ENCODE measurements around the gene RALGPS2.
"Not testable (repeated sequence)": the region's sequence is repeated elsewhere in the genome, so short reads cannot be mapped to it uniquely, and the experiment has no call there.

Gene RALGPS2

GRCh38 chr1:178726087-178726517 lies 1.1 kb downstream of the RALGPS2 start:
- no peak for DNase-seq

GRCh38 chr1:178726545-178726944 lies 1.5 kb downstream of the RALGPS2 start:
- no peak for DNase-seq

GRCh38 chr1:178727014-178727895 lies 2.2 kb downstream of the RALGPS2 start:
- DNase-seq, result no peak

GRCh38 chr1:178733972-178734371 lies 8.9 kb downstream of the RALGPS2 start:
- DNase-seq, result no peak

- no peak for DNase-seq
Measured at GRCh38 chr1:178738780-178739179, 13.7 kb downstream of the RALGPS2 start.

GRCh38 chr1:178739285-178740045 lies 14.4 kb downstream of the RALGPS2 start:
- no peak for DNase-seq

DNA sequence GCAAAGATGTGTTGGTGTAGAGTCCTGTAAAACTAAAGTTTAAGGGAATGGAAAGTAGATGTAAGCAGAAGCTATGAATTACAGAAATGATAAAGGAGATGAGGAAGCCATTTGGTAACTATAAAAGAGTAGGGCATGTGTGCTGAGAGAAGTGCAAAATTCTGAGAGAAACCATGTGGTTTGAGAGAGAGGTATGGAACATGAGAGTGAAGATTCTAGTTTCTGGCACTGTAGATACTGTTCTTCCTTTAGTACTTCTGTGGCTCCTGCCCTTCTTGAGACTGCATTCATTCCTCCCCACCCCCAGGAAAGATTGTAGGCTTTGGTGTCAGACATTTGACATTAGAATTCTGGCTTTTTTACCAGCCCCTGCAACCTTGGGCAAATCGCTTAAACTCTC lies 15.4 kb downstream of the RALGPS2 start:
- DNase-seq, result no peak

DNA sequence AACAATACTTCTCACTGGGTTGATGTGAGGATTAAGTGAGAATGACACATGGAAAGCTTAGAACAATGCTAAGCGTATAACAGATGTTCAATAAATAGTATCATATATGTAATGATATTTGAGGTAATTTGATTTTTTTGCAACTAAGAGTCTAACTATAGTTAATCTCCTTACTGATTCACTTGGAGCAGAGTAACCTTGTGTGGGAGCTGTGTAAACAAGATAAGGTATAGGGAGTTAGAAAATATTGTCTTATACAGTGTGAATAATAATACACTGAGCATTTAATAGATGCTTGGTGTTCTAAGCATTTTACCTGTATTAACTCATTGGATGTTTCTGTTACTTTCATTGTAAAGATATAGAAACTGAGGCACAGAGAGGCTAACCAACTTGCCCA lies 15.9 kb downstream of the RALGPS2 start:
- no peak for DNase-seq

- DNase-seq, result no peak
Measured at GRCh38 chr1:178743801-178744200, 18.8 kb downstream of the RALGPS2 start.

DNA sequence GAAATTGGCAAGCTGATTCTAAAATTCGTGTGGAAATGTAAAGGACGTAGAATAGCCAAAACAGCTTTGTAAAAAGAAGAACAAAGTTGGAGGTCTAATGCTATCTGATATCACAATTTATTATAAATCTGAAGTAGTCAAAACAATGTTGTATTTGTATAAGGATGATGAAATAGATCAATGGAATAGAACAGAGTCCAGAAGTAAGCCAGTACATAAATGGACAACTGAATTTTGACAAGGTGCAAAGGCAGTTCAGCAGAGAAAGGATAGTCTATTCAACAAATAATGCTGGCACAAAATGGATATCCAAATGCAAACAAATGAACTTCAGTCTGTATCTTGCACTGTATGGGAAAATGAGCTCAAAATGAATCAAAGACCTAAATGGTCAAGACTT lies 20.2 kb downstream of the RALGPS2 start:
- no peak for DNase-seq

- no peak for DNase-seq
Measured at GRCh38 chr1:178746345-178746744, 21.3 kb downstream of the RALGPS2 start.

DNA sequence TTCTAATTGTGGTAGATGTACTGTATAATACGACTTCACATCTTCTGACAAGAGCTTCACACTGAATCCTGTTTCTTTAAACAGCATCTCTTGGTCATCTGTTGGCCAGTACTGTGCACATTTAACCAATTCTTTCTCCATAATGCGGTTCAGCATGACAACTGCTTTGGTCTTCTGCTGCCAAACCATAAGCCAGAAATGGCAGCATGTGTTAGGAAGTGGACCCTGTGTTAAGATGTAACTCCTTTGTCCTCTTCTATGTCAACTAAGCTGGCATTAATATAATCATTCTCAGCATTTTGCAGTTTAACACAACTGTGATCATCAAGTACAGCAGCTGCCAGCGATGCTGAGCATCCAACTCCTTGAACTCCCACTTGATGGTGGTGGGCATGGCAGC lies 22.3 kb downstream of the RALGPS2 start:
- DNase-seq, result not testable (repeated sequence)

GRCh38 chr1:178749581-178750166 lies 24.6 kb downstream of the RALGPS2 start:
- no peak for DNase-seq

- DNase-seq, result no peak
Measured at GRCh38 chr1:178751046-178751445, 26.0 kb downstream of the RALGPS2 start.

DNA sequence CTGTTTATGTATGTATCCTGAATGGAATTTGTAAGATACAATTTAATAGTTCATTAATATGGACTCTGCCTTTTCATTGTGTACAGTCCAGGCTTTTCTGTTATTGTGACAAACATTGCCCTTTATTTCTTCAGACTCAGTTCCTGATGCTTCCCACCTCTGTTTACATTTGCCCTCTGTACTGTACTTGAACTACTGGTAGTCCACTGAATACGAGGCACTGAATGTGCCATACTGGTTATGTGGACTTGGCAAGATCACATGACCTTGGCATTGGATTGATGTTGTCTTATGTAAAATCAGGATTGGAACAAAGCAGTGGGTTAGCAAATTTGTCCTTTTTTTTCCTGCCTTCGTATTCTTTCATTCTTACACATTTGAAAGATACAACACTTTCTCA lies 27.8 kb downstream of the RALGPS2 start:
- DNase-seq, result no peak

DNA sequence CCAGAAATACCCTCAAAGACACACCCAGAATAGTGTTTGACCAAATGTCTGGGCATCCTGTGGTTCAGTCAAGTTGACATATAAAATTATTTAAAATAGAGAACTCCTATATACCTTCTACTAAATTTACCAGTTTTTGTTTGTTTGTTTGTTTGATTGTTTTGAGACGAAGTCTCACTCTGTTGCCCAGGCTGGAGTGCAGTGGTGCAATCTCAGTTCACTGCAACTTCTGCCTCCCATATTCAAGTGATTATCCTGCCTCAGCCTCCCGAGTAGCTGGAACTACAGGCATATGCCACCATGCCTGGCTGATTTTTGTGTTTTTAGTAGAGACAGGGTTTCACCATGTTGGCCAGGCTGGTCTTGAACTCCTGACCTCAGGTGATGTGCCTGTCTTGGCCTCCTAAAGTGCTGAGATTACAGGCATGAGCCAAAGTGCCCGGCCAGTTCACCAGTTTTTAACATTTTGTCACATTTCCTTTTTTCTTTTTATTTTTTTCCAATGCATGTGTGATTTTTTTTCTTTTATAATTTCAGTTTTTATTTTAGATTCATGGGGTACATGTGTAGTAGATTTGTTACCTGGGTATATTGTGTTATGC lies 29.7 kb downstream of the RALGPS2 start:
- DNase-seq, result not testable (repeated sequence)

DNA sequence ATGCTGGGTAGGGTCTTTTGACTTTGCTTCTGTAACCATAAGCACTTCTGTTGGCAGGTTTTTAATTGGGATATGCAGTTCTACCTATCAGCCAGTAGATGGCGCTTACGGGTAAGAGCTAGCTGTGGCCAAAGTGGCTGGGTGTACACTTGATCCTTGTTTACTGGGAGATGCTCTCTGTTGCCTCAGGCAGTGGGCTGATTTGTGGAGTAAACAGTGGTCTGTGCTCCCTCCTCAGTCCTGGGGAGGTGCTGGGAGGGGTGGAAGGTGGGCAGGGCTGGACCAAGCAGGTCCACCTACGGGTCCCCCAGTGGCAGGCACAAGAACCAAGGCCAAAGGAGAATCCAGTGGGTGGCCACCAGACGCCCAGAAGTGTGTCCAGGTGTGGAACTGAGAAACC lies 43.4 kb downstream of the RALGPS2 start:
- DNase-seq, result peak; percentile 10 to 74

DNA sequence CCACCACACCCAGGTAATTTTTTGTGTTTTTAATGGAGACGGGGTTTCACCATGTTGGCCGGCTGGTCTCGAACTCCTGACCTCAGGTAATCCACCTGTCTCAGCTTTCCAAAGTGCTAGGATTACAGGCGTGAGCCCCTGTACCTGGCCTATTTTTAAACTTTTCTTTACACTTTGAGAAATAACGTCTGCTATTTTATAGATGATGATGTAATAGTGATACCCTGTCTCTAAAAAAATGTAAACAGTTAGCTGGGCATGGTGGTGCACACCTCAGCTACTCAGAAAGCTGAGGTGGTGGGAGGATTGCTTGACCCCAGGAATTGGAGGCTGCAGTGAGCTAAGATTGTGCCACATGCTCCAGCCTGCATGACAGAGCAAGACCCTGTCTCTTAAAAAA lies 47.9 kb downstream of the RALGPS2 start:
- DNase-seq, result no peak

- DNase-seq, result peak; percentile 29 to 57
Measured at GRCh38 chr1:178774263-178774662, 49.2 kb downstream of the RALGPS2 start.

GRCh38 chr1:178776553-178776952 lies 51.5 kb downstream of the RALGPS2 start:
- no peak for DNase-seq

DNA sequence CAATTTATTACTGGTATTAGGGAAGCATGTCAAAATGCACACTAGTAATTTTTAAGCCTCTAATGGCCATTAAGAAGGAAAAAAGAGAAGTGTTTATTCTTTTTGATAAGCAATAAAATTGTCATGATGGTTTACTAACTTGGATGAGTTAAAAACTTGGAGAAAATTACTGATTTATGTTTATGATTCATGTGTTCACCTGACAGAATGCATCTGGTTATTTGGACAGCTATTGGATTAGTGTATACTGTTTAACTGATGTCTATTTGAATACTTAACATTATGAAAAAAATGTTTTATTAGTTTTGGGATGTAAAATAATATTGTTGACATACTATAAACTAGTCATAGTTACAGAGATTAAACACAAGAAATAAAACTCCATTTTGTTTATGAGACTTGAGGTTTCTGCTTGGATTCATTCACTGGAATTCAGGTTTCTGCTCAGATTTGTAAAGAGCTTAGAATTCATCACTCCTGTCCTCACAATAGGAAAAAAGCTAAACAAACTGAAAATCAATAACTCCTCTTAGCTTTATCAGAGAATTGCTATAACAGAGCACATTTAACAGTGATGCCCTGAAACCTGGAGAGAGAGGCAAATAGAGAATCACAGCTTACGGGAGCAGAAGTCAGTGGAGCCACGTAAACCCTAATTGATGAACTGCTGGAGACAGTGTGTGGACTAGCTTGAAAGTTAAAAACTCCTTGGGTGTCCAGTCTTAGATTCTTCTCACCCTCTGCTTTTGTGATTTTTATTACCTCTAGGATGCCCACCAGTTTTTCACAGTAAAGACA lies 56.7 kb downstream of the RALGPS2 start:
- no peak for DNase-seq

DNA sequence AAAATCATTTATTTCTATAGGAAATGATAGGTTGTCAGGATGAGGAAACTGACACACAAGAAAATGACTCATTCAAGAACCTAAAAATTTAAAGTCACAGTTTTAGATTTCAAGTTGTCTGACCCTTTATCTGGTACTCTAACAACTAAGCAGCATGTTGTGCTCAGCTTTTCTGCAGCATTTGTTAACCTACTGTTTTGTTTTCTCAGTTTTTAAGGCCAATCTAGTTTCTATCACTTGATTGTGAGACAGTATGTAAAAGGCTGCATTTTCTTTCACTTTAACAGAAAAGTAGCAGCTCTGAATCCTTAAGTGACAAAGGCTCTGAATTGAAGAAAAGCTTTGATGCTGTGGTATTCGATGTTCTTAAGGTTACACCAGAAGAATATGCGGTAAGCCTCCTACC lies 59.1 kb downstream of the RALGPS2 start:
- no peak for DNase-seq
